CD4-positive, alpha-beta T cell treated with Interleukin-17A for 4 hours (primary cell): ENCODE measurements around the gene ZNF326.
"Not testable (repeated sequence)": the region's sequence is repeated elsewhere in the genome, so short reads cannot be mapped to it uniquely, and the experiment has no call there.

Experiments
- DNase-seq: peaks from one replicate; pipeline ENCODE4 v3.0.0-alpha.2; 2020; ENCODE audit warnings: mixed read lengths

ZNF326 gene

DNA sequence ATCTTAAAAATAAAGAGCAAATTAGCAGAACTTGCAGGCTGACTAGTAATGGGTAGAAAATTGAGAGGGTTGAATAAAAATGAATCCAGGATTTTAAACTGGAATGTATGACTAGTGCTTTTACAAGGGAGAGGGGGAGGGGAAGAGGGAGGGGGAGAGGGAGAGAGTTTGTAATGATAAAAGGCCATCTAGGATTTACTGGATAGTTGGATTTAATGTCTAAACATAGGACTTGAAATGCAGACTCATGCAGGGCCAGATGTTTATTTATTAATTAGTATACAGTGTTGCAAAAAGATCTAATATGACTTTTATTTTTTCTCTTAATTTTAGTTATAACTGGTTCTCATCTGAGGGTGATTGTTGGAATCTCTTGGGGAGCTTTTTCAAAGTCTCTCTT, 4.3 kb downstream of the ZNF326 start:
- no peak for DNase-seq

DNA sequence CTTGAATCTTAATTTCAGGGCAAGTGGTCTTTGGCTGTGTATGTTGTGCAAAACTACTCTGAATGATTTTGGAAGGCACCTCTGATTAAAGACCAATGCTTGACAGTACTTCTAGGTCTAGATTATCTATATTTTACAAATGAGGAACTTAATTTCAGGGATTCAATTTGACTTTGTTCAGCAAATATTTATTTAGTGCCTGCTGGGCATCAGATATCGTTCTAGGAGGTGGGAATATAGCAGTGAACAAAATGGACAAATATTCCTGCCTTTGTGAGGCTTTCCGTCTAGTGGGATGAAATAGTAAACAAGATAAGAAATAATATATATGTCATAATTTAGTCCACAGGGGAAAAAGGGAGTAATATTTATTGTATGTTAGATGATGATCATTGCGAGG, 4.7 kb downstream of the ZNF326 start:
- no peak for DNase-seq

DNA sequence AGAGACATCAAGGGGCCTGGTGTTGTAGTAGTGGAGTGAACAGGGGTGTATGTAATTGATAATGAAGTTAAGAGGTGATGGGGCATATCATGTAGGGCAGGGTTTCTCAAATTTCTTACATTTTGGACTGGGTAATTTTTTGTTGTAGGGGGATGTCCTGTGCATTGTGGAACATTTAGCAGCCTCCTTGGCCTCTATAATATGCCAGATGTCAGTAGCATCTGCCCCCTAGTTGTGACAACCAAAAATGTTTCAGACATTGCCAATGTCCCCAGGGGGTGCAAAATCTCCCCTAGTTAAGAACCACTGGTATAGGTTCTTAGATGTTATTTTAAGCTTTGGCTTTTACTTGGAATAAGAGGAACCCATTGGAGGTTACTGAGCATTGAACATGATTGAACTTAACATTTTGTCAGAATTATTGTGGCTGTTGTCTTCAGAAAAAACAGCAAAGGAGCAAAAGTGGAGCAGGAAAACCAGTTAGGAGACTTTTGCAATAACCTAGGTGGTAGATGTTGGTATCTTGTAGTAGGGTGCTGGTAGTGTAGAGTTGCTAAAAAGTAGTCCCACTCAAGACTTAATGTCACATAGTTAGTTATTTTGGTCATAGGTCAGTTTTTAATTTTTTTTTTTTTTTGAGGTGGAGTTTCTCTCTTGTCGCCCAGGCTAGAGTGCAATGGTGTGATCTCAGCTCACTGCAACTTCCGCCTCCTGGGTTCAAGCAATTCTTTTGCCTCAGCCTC, 6.2 kb downstream of the ZNF326 start:
- DNase-seq, result peak; percentile 4

DNA sequence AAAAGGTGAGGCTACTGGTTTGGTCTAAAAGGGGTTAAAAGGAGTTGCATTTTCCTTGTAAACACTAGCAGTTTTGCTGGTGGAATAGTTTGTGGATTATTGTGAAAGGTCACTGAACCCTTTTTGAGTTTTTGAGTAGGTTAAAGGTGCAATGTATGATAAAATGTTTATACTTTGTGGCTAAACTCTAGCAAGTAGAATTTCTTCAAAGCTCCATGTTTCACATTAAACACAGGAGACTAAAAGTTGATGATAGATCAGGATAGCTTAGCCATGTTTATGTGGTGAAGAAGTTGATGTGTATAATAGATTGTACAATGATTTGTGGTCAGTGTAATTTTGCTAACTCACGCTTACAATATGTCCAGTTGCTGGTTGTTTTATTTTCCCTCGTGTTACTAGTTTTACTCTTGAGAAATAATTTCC, 13.1 kb downstream of the ZNF326 start:
- DNase-seq, result no peak

DNA sequence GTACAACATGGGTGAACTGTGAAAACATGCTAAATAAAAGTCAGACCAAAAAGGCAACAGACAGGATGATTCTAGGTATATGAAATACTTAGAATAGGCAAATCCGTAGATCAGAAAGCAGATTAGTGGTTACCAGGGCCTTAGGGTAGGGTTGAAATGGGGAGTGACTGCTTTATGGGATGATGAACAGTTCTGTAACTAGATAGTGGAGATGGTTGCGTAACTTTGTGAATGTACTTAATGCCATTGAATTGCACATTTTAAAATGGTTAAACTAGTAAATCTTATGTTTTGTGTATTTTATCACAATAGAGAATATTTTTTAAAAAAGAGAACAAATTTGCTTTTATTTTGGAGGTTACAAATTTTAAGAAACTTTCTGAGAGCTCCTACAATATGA, 17.4 kb downstream of the ZNF326 start:
- DNase-seq, result no peak

DNA sequence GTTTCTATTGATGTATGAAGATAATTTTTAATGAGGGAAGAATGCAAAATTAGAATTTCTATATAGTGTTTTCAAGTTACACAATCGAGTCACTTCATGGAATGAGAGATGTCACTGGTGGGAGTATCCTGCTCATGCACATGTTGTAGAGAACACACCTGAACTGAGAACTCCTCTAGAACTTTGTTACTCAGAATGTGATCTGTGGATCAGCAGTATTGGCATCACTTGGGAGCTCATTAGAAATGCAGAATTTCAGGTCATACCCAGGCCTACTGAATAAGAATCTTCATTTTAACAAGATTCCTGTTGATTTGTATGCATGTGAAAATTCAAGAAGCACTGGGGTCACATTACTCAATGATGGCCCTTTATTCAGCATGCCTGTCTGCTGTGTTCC, 28.8 kb downstream of the ZNF326 start:
- no peak for DNase-seq

DNA sequence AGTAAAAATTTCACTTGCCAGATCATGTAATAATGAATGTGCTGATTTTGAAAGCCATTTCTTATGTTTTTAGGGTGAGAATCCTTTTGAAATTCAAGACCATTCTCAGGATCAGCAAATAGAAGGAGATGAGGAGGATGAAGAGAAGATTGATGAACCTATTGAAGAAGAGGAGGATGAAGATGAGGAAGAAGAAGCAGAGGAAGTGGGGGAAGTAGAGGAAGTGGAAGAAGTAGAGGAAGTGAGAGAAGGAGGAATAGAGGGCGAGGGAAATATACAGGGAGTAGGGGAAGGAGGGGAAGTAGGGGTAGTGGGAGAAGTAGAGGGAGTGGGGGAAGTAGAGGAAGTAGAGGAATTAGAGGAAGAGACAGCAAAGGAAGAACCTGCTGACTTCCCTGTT, 32.4 kb downstream of the ZNF326 start:
- no peak for DNase-seq

DNA sequence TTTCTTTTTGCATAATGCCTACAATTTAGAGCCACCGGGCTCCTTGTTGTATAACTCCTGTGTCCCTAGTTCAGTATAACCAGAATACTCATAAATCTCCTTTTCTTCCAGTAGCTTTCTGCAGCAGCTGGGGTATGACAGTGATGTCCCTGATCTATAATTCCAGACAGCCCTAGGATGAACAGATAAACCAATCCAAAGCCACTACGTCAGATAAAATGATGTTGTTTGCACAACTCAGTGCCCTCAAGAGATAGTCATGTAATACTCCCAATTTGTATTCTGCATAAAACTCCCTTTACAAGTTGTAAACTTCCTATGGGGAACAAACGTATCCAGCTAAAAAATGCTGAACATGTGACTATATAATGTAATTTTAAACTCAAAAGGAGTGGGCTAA, 44.7 kb downstream of the ZNF326 start:
- DNase-seq, result no peak

DNA sequence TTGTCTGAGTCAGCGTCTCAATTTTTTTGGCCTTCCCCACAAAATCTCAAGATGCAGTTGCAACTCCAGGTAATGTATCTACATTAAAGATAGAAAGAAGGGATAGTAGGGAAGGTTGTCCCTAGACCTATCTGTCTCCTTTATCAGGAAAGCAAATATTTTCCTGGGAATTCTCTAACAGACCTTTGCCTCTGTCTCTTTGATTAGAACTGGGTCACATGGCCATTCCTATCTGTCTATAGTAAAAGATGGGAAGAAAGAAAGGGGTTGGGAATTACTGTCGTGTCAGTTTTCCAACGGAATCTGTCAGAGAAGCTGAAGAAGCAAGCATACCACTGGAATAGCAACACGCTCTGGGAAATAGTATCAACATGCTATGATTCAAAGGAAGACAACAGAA, 48.7 kb downstream of the ZNF326 start:
- no peak for DNase-seq

DNA sequence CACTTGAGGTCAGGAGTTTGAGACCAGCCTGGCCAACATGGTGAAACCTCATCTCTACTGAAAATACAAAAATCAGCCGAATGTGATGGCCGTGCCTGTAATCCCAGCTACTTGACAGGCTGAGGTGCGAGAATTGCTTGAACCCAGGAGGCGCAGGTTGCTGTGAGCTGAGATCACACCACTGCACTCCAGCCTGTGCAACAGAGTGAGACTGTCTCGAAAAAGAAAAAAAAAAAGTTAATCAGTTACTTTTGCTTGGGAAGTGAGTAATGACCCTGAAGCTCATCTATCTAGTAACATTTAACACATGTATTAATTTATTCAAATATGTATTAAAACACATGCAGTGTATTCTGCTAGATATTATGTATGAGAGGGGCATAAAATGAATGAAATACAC, 49.4 kb downstream of the ZNF326 start:
- no peak for DNase-seq

DNA sequence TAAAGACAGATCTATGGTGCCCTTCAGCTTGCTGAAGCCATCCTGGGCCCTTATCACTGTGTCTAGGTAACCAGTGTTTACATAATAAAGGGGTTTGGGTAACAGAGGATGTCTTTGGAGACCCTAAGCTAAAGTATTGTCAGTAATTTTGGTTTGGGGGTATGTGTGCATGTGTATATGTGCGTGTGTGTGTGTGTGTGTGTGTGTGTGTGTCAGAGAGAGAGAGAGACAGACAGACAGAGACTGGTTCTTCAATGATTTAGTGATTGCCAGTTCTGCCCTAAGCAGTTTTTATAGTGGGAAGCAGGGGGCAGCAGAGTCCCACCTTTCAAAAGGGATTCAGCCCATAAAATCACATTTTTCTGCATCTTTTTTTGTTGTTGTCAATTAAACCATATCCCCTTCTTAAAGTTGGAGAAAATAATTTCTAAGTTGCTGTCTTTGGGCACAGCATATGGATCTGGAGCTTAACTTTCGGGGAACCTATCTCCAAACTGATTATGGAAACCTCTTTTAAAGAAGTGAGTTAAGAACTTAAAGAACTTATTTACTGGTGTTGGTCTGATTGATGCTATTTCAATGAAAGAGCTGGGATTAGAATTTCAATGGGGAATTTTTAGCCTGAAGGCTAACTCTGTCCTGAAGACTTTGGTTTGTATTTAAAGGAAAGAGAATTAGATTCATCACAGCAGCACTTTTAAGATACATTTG, 51.1 kb downstream of the ZNF326 start:
- DNase-seq, result peak; percentile 19

DNA sequence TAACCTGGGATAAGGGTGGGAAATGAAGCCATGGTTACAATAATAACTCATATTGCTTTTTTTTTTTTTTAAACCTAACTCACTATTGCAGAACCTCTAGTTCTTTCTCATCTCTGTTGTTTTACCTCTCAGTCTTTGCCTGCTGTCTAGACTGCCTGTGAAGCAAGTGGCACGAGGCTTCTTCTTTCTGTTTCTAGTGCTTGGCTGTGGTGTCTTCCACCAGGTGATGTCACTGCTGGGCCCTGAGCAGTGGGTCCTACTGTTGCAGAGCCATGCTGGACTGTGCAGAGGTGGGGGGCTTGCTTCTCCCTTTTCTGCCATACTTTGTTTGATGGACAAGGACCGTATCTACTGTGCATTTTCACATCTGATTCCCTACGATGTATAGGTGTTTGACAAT, 51.7 kb downstream of the ZNF326 start:
- no peak for DNase-seq

DNA sequence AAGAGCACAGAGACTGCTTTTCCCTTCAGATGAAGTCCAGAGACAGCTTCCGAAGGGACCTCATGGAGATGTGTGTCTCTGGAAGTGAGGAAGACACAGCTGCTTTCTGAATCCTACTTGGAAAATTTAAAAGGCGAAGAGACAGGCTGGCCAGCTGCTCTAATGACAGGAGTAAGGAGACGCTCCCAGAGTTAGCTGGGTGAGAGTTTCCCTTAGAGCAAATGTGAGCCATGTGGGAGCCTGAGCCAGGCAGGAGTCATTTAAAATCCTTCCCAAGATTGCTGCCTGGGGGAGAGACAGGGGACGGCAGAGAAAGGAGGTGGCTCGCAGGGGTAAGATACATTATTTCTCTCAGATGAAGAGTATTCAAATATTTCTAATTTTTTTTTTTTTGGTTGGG, 53.1 kb downstream of the ZNF326 start:
- no peak for DNase-seq

DNA sequence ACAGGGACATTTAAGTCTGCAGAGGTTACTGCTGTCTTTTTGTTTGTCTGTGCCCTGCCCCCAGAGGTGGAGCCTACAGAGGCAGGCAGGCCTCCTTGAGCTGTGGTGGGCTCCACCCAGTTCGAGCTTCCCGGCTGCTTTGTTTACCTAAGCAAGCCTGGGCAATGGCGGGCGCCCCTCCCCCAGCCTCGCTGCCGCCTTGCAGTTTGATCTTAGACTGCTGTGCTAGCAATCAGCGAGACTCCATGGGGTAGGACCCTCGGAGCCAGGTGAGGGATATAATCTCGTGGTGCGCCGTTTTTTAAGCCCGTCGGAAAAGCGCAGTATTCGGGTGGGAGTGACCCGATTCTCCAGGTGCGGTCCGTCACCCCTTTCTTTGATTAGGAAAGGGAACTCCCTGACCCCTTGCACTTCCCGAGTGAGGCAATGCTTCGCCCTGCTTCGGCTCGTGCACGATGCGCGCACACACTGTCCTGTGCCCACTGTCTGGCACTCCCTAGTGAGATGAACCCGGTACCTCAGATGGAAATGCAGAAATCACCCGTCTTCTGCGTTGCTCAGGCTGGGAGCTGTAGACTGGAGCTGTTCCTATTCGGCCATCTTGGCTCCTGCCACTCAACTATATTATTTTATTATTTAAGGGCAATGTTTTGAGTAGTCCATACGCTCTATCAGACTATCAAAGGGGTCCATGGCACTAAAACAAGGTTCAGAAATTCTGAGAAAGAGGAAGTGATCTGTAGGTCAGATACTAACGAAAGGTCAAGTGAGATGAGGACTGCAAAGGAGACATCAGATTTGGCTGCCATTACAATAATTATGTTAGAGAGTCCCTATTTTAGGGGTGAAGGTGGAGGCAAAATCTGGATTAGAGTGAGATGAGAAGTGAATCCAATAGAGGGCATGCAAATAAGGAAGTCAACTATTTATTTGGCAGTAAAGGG, 68.1 kb downstream of the ZNF326 start:
- not testable (repeated sequence) for DNase-seq

DNA sequence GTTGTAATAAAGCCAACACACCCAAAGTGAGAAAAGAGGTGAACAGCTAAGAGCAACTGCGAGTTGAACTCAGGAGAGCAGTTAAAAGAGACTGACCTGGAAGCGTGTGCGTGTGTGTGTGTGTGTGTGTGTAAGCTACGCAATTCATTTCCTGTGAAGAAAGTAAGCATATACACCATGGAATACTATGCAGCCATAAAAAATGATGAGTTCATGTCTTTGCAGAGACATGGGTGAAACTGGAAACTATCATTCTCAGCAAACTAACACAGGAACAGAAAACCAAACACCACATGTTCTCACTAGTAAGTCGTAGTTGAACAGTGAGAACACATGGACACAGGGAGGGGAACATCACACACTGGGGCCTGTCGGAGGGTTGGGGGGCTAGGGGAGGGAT, 69.2 kb downstream of the ZNF326 start:
- DNase-seq, result not testable (repeated sequence)

DNA sequence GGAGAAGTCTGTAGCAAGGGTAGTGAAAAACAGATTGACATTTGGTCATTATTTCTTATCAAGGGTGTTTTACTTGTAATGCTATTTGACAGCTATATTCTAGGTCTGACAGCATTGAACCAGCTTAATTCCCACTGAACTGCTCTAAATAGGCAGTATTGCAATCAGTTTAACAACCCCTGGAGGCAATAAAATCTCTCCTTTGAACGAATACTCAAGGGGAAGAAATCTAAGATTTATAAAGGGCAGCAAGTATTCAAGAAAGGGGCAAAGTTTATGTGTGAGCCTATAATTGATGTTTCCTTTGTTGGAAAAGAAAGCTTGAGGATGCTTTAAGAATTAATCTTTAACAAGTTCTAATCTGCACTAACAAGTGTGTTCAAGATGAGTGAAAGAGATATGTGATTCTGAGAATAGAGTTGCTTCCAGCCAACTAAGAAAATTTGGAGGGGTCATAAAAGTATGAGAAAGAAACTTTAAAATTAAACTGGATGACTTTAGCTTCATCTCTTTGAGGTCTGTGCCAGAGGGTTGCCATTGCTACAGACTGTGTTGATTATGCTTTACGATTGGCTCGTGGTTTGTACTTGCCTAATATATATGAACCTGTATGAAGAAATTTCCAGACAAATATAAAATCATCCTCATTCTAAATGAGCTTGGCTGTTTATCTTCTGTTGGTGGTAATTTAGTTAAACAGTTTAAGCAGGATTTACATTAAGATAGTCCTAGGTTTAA, 72.5 kb downstream of the ZNF326 start:
- DNase-seq, result no peak

DNA sequence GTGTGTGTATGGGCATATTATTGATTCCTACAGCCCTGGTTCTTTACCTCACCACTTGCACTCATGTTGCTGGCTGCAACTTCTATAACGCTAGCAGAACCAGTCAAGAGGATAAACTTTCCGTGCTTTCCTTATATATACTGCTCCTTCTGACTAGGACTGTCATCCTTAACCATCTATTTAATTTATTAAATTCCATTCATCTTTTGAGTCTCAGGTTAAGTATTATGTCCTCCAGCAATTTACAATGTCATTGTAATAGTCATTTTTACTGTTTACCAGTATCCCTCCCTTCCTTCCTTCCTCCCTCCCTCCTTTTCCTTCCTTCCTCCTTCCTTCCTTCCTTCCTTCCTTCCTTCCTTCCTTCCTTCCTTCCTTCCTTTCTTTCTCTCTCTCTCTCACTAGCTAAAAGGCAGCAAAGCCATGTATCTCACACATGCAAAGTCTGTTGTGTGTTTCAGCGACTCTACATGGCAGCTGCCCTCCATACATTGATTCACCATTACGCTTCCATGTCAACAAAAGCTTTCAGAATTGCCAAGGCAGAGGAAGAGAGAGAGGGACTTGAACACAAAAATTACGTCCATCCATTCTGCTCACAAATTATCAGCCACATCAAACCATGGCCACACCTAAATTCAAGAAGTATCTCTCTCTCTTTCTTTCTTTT, 73.8 kb downstream of the ZNF326 start:
- DNase-seq, result no peak

DNA sequence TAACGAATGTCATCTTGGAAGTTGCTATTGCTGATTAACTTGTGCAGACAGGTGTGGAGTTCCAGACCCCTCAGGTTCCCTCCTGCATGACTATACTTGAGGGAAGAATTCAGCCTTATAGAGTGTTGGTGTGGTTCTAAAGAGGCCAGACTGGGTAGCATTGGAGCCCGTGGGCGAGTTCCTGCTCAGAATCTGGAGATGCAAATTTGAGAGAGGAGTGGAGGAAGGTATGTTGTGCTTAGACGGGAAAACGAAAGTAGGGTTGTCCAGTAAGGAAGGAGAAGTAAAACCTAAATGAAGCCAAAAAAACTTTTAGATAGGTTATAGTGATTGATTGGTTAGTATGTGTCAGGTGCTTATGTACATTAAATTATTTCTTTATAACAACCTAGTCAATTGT, 79.2 kb downstream of the ZNF326 start:
- no peak for DNase-seq

DNA sequence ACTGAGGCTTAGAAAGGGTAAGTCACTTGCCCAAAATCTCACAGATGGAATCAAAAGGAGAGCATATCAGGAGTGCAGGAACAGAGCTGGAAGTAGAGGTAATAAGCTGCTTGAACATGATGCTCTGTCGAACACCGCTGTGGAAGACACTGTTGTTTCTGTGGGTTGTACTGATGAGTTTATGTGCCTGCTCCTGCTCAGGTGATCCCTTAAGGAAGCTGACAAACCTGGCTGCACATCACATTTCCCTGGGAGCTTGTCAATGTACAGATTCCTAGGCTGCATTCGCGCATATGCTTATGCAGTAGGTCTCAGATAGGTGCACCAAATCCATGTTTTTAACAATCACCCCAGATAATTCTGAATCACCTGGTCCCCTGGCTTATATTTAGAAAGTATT, 79.7 kb downstream of the ZNF326 start:
- DNase-seq, result no peak

DNA sequence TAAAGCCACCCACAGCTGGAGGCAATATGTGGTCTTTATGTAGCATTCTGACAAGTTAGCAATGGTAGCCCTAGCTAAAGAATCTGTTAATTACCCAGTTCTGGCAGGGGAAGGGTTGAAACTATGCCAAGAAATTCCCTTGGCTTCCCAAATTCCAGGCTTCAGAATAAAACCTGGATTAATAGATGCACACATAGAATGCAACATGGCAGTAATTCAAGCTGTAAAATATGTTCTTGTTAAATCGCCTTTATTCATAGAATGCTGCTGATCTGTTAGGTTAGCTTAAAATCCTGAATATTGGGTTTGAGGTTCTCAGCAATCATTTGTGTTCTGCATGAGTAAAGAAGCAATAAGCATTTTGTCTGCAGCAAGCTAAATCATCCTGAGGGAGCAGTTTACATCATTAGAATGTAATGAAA, 80.1 kb downstream of the ZNF326 start:
- no peak for DNase-seq

DNA sequence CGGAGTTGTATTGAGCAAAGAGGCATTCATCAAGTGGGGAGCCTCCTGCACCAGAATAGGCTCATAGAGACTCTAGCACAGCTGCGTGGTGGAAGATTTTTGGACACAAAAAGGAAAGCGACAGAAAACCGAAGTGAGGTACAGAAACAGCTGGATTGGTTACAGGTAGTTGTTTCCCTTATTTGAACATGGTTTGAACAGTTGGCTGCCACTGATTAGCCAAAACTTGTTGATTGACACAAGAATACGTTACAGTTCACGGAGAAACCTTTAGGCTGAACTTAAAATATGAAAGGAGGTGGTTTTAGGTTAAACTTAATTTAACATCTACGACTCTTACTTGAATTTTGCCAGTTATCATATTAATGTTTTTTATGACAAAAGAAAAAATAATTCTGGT, 89.1 kb downstream of the ZNF326 start:
- DNase-seq, result no peak
